IPS DF 4.7 (cell line): ENCODE data around the gene KCNJ11.

Source experiments
- DNase-seq: peaks from one replicate; pipeline ENCODE4 v3.0.0-alpha.2; 2013; ENCODE audit warnings: low spot score; ENCODE audit errors: extremely low read depth

Gene KCNJ11

DNA sequence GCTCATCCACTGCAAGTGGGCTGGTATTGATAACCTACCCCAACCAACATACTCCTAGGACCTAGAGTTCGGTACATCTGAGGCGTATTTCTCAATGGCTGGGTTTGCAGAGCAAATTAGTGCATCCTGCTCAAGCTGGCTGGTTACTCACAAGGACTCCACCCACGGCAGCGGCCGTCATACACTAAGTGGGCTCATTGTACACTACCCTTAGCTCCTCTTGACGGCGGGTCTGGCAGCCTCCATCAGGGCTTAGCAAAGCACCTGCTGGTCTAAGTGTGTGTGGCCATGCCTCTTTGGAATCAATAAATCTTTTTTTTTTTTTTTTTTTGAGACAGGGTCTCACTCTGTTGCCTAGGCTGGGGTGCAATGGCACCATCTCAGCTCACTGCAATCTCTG, 20.2 kb upstream of the KCNJ11 start:
- no peak for DNase-seq

DNA sequence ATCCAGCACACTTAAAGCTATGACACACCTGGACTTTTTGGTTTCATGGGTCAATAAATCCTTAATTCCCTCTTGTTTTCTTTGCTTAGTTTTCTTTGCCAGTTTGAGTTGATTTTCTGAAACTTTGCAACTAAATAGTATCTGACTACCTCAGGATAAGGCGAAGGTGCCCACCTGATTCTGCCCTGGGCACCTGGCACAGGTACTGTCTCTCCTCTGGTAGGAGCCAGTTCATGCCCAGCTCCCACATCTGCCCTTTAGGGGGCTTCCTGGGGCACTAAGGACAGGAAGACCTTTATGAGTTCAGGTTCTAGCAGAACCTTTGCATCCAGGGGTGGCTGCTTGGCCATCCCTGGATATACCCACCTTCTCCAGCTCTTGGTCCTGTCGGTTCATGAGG, 19.6 kb upstream of the KCNJ11 start:
- DNase-seq: no peak

DNA sequence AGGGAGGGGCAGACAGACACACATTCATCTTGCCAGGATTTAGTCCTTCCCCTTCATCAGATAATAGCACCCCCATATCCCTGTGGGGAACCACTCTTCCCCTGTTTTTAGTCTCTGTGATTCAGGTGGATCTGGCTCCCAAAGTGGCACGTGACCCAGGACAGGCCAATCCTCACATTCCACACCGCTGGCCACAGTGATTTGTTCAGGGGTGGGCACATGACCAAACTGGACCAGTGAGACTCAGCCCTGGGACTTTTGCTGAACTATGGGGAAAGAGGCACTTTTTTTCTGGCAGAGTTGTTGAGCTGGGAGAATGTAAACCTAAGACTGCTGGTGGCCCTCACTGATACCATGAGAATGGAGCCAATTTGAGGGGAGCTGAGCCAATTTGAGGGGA, 19.1 kb upstream of the KCNJ11 start:
- DNase-seq: no peak

DNA sequence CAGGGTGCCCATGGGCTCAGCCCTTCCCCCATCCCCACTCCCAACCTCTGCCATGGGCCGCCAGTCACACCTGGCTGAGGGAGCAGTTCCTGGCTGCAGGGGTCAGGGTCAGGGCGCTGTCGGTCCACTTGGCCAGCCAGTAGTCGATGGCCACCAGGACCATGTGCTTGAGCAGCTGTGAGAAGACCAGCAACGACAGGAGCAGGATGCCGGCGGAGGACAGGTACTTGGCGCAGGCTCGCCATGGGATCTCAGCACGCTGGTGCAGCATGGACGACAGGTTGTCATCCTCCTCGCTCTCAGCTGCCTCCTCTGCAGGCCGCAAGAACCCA, 18.3 kb upstream of the KCNJ11 start:
- DNase-seq: no peak

DNA sequence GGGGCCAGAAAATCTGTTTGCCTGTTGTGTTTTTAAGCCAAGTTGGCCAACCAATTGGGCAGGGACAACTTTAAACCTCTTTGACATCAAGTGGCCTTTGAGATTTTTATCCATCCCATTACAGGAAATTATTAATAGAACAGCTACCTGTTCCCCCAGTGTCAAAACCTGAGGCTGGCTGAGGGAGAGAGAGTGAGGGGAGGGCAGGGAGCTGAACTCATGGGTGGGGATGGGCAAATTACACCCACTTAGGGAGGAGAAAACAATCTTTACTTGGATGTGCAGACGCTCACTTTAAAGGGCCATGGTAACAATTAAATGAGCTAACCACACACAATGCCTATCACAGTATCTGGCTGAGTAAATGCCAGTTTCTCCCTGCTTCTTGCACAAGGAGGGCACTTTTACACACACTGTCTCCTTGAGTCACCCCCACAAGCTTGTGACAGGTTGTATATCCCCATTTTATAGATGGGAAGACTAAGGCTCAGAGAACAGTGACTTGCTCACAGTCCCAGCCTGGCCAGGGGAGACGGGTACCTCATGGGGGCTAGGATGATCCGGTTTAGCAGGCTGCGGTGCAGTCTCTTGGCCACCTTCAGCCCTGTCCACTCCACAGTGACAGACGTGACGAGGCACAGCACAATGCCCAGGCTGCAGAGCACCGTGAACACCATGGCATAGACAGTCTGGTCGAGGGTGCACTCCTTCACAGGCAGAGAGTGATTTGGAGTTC, 17.8 kb upstream of the KCNJ11 start:
- no peak for DNase-seq

DNA sequence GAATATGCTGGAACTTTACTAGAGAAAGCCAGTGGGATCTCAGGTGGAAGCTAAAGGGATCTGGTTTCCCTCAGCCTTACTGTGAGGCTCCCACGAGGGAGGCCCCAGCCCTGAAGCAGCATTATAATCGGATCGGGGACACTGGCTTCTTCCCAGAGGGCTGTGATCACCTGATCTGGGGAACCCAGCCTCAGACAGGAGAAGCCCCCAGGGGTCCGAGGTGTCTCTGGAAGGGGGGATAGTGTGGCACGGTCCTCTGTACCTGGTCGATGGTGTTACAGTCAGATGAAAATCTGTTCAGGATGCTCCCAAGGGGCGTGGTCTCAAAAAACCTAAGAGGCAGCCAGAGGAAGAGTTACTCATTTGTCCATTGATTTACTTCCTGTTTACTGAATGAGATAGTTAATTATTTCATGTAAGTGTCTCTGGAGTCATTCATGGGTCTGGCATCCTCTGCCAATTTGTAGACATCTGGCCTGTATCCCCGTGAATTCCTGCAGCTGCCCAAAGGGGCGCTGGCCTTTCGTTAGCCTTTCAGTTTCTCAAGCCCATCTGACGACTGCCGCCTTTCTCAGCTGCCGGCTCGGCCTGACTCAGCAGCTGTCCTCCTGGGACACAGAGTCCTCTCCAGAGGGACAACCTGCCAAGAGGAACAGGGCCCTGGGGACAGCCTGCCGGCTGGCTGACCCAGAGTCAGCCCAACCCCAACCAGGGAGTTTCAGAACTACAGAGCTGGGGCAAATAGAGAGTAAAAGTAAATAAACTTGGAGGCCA, 17.0 kb upstream of the KCNJ11 start:
- DNase-seq: no peak

DNA sequence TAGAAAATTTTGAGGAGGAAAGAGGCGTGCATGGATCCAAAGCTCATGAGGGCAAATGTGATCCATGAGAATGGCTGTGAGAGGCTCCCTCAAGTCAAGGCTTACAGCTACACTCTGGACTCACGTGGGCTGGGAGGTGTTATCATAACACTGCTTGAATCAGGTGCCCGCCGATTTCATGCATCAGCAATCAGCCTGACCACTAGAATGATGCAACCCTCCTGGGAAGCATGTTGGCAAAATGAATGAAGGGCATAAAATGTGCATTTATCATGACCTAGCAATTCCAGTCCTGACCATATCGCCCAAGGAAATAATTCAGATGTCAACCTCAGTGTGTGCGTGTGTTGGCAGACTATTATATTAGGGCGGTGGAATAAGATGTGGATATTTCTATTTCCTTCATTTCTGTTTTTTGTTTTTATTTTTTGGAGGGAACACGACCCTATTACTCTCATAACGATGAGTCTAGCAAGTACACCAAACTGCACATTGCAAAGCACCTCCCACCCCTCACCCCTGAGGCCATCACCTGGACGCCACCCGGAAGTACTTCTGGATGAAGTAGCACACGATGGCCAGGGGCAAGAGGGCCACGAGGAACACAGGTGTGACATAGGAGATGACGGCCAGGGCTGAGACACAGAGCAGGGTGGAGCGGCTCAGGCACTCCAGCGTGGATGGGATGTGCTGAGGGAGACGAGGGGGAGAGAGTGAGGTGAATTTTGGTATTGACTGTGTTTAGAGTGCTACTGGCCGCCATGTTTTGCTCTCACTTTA, 15.7 kb upstream of the KCNJ11 start:
- no peak for DNase-seq

DNA sequence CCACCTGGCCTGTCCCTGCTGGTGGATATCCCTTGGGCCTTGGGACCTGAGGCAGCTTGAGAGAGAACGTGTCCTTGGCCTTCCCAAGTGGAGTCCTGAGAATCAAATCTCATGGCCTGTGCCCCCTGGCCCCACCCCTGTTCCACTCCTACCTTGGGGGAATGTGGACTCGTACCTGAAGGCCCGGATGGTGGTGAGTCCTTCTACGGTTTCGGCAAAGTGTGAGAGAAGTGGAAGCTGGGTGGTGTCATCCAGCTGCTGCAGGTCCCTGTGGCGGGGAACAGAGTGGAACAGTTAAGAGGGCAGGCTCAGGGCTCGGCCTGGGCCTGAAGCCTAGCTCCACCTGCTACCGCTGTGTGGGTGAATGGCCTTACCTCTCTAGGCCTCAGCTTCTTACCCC, 14.0 kb upstream of the KCNJ11 start:
- no peak for DNase-seq

DNA sequence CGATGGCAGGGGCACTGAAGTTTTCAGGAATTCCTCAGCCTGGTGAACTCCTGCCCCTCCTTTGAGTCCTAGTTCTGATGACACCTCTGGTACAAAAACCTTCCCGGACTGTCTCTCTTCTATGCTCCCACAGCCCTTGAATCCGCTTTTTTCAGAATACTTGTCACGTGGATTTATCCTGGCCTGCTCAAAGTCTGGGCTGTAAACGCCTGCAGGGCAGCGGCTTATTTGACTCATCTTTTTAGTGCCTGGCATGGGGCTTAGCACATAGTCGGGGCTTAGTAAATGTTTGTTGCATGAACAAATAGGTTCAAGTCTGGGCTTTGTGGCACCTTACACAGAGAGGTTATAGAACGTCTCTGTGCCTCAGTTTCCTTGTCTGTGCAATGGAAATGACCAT, 13.4 kb upstream of the KCNJ11 start:
- DNase-seq: no peak

DNA sequence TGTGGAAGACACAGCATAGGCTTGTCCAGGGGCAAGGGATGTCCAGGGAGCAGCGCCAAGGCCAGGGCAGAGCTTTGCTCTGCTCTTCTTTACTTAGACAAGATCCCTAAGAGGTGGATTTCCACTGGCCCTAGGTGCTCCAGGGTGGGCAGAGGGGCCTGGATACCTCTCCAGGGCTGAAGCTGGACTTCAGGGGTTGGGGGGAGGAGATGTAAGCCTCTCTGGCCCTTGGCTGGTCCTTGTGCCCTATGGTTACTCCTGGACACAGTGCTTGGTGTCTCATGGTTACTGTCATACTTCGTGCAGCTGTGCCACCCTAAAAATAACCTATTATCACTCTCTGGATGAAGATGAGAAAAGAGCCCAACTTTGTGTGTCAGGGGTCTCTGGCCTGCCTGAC, 12.9 kb upstream of the KCNJ11 start:
- no peak for DNase-seq

DNA sequence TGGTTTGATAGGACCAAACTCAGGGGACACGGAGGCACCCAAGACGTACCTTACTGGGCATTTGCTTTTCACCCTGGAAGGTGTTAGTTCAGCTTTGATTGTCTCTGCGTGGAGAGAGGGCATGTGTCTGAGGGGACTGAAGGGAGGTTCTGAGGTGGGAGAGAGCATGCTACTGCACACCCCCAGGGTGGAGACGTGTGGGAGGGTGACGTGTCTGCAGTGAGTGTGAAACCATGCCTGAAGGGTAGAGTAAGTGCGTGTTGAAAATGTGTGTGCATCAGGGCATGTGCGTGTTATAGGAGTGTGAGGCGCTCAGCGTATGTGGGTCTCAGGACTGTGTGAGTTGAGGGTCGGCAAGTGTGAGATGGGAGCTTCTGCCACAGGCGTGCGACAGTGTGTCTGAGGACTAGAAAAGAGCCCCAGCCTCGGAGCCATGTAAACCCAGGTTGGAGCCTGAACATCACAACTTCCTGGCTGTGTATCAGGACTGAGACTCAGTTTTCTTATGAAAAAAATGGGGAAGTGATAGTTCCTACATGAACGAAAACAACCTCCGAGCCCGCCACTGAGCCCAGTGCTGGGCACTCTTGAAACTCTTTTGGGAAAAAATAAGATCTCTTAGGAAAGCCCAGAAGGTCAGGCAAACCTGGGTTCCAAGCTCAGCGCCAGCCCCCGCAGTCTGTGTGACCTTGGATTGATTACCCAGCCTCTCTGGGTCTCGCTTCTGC, 11.8 kb upstream of the KCNJ11 start:
- DNase-seq: no peak

DNA sequence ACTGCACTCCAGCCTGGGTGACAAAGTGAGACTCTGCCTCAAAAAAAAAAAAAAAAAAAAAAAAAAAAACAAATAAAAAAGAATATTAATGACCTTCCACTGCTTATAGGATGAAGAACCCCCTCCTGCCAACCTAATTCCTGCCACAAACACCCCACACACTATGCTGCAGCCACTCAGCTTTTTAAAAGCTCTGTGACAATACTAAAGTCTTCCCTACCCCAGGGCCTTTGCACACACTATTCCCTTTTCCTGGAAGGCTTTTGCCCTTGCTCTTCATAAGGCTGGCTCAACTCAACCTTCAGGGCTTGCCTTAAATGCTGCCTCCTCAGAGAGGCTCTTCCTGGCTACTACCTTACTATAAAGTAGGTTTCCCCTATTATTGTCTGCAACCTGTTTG, 10.8 kb upstream of the KCNJ11 start:
- DNase-seq: no peak

DNA sequence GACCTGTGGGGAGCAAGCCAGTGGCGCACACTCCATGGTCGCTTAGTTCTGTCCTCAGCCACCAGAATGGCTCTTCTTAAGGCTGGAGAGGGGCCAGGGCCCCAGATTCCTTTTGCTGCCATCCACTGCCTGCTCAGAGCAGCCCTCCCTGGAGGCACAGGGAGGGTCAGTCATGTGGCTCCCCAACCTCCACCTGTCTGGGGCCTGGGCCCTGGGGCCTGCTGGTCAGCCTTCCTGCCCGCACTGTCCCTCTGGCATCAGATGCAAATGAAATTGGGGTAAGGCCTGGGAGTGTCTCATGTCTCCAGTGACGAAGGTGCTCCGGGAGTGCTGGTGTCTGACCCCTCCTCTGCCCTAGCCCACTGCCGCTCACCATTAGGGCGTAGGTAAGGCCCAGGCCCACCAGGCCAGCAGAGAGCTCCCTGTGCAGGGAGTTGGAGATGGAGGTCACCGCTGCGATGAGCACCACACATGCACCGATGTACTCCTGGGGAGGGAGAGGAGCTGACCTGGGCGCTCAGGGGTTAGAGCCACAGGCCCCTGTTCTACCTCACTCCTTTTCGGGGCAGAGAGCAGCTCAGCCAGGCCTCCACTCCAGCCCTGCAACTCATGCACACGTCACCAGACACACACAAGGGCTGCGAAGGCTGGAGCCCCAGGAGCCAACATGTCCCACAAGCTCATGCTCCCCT, 9.0 kb upstream of the KCNJ11 start:
- no peak for DNase-seq

DNA sequence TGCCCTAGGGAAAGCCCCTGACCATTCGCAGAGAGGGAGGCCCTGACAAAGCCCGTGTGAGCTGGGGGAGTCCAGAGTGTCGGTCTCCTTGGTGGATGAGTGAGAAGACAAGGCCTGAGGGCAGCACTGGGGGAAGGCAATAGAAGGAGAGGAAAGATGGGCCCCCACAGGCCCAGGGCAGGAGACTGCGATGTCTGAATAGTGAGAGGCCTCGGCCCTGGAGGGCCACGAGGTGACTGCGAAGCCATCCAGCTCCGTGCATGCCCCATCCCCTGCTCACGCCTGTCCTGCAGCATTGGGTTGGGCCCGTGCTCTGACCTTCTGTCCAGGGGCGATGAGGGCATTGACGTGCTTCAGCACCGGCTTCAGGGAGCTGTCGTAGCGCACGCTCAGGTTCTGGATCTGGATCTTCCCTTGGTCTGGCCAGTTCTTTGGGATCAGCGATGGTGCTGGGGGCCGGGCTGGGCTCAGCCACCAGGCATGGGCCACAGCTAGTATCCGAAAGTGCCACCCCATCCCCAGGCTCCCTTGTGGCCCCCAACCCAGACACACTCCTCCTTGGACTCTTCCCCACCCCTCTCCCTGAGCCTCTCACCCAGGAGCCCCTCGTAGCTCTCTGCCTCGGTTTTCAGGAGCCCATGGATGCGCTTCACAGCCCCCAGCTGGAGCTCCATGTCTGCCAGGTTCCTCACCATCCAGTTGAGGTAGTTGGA, 8.3 kb upstream of the KCNJ11 start:
- DNase-seq: no peak

DNA sequence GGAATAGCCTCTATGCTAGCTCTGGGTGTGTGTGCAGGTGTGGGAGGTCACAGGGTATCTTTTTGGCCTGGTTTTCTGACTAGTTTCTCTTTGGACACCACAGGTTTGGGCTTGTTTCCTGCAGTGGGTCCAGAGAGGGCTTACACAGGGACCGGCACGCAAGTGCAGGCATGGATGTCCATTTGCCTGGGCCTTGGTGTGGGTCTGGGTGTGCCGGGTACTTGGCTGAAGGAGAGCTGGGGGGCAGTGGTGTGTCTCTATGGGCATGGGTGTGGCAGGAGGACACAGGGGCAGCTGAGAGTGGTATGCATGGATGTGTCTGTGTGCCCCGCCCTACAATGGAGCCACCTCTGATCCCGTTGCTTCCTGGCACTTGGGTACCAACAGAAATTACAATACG, 7.5 kb upstream of the KCNJ11 start:
- no peak for DNase-seq

DNA sequence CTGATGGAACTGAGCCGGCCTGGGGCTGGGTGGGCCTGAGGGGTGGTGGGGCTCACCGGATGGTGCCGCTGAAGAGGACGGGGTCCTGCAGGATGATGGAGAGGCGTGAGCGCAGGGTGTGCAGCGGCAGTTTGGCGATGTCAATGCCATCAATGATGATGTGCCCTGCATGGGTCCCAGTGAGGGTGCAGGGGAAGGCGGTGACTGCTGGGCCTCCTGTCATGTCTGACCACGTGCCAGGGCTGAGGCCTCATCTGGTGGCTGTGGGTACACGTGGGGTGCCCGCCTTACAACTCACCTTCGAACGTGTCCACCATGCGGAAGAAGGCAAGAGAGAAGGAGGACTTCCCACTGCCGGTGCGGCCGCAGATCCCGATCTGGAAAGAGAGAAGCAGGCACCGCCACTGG, 7.1 kb upstream of the KCNJ11 start:
- DNase-seq: no peak

DNA sequence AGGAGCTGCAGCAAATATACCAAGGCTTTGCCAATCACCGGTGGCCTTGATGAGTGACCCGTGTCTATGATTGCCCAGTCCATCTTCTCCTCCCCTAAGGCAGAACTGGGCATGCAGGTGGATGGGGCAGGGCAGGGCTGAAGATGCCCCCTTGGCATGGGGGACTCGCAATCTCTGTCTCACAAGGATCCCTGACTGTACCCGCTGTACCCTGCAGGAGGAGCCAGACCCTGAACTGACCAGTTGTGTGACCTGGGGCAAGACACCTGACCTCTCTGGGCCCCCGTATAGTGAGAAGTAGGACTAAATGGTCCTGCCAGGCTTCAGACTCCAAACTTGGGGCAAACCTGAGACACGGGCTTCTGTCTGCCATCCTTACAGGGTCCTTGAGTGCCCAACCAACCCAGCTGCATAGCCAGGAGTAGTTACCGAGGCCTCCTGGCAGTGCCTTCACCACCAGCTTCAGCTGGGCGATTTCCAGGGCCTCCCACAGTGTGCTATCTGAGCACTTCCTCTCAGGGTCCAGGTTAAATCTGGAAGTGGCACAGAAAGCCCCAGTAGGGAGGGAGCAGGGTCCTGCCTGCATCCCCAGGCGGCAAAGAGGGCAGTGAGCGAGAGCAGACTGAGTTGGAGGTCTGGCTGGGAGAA, 6.4 kb upstream of the KCNJ11 start:
- no peak for DNase-seq

DNA sequence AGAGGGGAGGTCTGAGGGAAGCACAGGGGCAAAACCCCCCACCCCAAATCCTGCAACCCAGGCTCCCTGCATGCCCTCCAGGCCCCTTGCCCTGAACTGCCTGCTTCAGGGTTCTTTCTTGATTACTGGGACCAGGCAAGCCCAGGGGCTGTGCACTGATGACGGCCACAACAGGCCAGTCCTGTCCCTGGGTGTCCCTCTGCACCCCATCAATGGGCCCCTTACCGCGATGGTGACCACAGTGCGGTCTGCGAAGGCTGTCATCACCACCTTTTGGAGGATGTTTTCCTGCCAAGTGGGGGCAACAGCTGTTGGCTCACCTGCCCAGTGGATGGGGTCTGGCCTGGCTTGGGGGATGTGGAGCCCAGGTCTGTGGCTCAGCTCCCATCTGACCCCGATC, 5.0 kb upstream of the KCNJ11 start:
- DNase-seq: no peak

DNA sequence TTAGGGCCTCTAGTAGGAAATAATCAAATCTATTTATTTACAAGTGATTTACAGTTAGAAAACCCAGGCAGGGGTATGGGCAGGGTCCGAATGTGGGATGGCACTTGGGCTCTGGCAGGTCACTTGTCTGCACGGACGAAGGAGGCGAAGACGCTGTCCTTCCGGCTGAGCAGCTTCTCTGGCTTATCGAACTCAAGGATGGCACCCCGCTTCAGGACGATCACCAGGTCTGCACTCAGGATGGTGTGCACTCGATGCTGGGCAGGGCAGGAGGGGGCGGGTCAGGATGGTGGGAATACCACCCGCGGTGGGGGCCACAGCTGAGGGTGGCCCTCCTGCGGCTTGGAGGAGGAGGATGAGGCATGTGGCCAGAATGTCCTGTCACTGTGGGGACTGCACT, 4.4 kb upstream of the KCNJ11 start:
- no peak for DNase-seq
